Lung (tissue), 12 donors: ENCODE results near the gene CAMKK2. TPM values are rescaled to one million over a fixed set of nuclear protein-coding genes. Genes with fewer than 3 reads are reported as not detected.
A peak's percentile ranks its signal among the peaks of the same experiment; 100 is the strongest.

Experiments used
- ATAC-seq: fragments of 200-7000 bp; cut with Tn5 transposase; one replicate; pipeline ENCODE4 v1.9.1; 2020; ENCODE audit warnings: moderate number of reproducible peaks; ENCODE audit not compliant: insufficient read depth, low FRiP score
- DNase-seq, 3 donors: peaks; one replicate each; pipeline ENCODE4 v3.0.0-alpha.2; 2013 to 2017
- H3K27ac ChIP-seq, 2 donors: one replicate each; pipeline ENCODE4 v1.5.1; 2013; ENCODE audit warnings: mild to moderate bottlenecking in 2 of 2, moderate library complexity in 2 of 2, control low read depth in 1 of 2, inconsistent platforms in 1 of 2, low read depth in 1 of 2, low read length in 1 of 2
- H3K27me3 ChIP-seq, 3 donors: one replicate each; pipeline ENCODE4 v1.5.1; 2013; ENCODE audit warnings: low read length in 2 of 3; ENCODE audit not compliant: control insufficient read depth in 3 of 3, insufficient read depth in 3 of 3
- H3K36me3 ChIP-seq, 4 donors: one replicate each; pipeline ENCODE4 v1.5.1; 2013; ENCODE audit warnings: low read length in 4 of 4, mild to moderate bottlenecking in 1 of 4, moderate library complexity in 1 of 4; ENCODE audit not compliant: control insufficient read depth in 4 of 4, insufficient read depth in 4 of 4
- H3K4me1 ChIP-seq, 5 donors: one replicate each; pipeline ENCODE4 v1.5.1; 2013; ENCODE audit warnings: low read length in 5 of 5, mild to moderate bottlenecking in 2 of 5, moderate library complexity in 1 of 5; ENCODE audit not compliant: control insufficient read depth in 5 of 5, insufficient read depth in 5 of 5
- H3K4me3 ChIP-seq: one replicate; pipeline ENCODE4 v1.5.1; 2013; ENCODE audit warnings: mild to moderate bottlenecking, control low read depth, moderate library complexity
- H3K9ac ChIP-seq, 2 donors: one replicate each; pipeline ENCODE4 v1.5.1; 2013; ENCODE audit warnings: low read length in 2 of 2, control low read depth in 1 of 2; ENCODE audit not compliant: insufficient read depth in 1 of 2
- H3K9me3 ChIP-seq, 4 donors: one replicate each; pipeline ENCODE4 v1.5.1; 2013; ENCODE audit warnings: low read length in 3 of 4, mild to moderate bottlenecking in 1 of 4, moderate library complexity in 1 of 4; ENCODE audit not compliant: control insufficient read depth in 4 of 4, insufficient read depth in 3 of 4
- WGBS, 2 donors: extraction: QIAGEN DNeasy Blood & Tissue Kit; methylation state at CpG; one replicate each; pipeline ENCODE4 v1.1.7; 2013; 5-methylcytosine and 5-hydroxymethylcytosine counted together
- polyA plus RNA-seq, 2 donors: library from polyadenylated mRNA; stranded (reverse); fragments of 200-250 nt; gene quantifications; one replicate each; pipeline ENCODE4 v1.2.1, GENCODE V29; 2013
- total RNA-seq, 2 donors: library from RNA; depleted of rRNA in 1 of 2; stranded (reverse); fragments of >200 nt in 1 of 2; gene quantifications; one replicate each; pipeline ENCODE4 v1.2.1, GENCODE V29; 2014 to 2021
- TF ChIP-seq, protein P1 (sequence below): IDR thresholded peaks from 2 replicates; pipeline ENCODE4 v1.5.1; 2012; ENCODE audit warnings: mild to moderate bottlenecking; ENCODE audit errors: control extremely low read depth, extremely low read depth
- donor health status: control.
- donor health status: control.
- donor health status: Bipolar disorder and iron deficiency.
- donor health status: healthy.
- donor health status: DM: yes; HTN: yes; CAD: no.

The CAMKK2 gene
- total and polyA plus RNA-seq, 4 donors: 12.0 to 46.3 (median 36.0) TPM

DNA sequence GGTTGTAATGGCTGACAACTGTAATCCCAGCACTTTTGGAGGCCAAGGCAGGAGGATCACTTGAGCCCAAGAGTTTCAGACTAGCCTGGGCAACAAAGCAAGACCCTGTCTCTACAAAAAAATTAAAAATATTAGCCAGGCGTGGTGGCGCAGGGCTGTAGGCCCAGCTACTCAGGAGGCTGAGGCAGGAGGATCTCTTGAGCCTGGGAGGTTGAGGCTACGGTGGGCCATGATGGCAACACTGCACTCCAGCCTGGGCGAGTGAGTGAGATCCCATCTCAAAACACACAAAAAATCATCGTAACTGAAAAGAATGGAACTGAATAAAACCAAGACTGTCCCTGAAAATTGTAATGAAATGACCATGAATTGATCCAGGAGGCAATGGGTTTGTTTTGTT, 6.1 kb downstream of the CAMKK2 start:
- H3K27ac ChIP-seq: no peak overlapping the region
- ATAC-seq: no peak

GRCh38 chr12:121289962-121290361, 6.5 kb downstream of the CAMKK2 start:
- TF ChIP-seq, protein P1, sequence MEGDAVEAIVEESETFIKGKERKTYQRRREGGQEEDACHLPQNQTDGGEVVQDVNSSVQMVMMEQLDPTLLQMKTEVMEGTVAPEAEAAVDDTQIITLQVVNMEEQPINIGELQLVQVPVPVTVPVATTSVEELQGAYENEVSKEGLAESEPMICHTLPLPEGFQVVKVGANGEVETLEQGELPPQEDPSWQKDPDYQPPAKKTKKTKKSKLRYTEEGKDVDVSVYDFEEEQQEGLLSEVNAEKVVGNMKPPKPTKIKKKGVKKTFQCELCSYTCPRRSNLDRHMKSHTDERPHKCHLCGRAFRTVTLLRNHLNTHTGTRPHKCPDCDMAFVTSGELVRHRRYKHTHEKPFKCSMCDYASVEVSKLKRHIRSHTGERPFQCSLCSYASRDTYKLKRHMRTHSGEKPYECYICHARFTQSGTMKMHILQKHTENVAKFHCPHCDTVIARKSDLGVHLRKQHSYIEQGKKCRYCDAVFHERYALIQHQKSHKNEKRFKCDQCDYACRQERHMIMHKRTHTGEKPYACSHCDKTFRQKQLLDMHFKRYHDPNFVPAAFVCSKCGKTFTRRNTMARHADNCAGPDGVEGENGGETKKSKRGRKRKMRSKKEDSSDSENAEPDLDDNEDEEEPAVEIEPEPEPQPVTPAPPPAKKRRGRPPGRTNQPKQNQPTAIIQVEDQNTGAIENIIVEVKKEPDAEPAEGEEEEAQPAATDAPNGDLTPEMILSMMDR: no peak
- WGBS, 2 donors: 78 to 85% methylated on average over 7 of the region's 7 CpGs
- no peak overlapping the region for H3K4me3 ChIP-seq
- peaks cover 0 to 5% (median under 1%) of the 10 kb centered on the region in 4 donors for H3K36me3 ChIP-seq
- no peaks in the 10 kb centered on the region for H3K27me3 ChIP-seq
- peaks cover 0 to 21% (median 7%) of the 10 kb centered on the region in 5 donors for H3K4me1 ChIP-seq
- ATAC-seq (no peak), DNase-seq (no peak)
- H3K9ac ChIP-seq: no peak overlapping the region
- peak overlapping the region in 1 of 2 donors; percentile 6 for H3K27ac ChIP-seq
- no peaks in the 10 kb centered on the region for H3K9me3 ChIP-seq

More for the DNA sequence above, 6.1 kb downstream of the CAMKK2 start:
- no peak for DNase-seq
- H3K9ac ChIP-seq: no peak overlapping the region
- peaks cover 0 to 5% (median under 1%) of the 10 kb centered on the region in 4 donors for H3K36me3 ChIP-seq
- no peaks in the 10 kb centered on the region for H3K9me3 ChIP-seq
- no peaks in the 10 kb centered on the region for H3K27me3 ChIP-seq
- peaks cover 0 to 24% (median 7%) of the 10 kb centered on the region in 5 donors for H3K4me1 ChIP-seq
- TF ChIP-seq, protein P1: no peak
- 94 to 99% methylated on average over 5 of the region's 5 CpGs for WGBS, 2 donors
- H3K4me3 ChIP-seq: no peak overlapping the region

DNA sequence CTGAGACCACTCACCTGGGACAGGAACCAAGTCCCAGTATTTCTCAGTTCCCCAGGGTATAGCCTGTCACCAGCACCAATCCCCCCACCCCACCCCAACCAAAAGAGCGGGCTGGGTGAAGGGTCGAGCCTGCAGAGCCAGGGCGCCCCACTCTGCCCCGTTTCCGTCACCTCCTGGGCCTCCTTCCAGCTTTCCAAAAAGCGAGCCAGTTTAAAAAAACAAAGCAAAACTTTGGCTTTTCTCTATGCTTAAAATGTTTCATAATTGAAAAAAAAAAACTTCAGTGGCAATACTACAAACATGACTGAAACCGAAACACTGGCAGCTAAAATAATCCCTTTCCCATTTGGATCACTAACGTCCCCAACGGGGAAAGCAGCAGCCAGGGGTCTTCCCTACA, 7.5 kb downstream of the CAMKK2 start:
- whole genome bisulfite sequencing, 2 donors: 38 to 67% methylated on average over 9 of the region's 9 CpGs
- Histone ChIP-seq H3K27ac (no peak overlapping the region), H3K36me3 (peaks cover 0 to 5% (median under 1%) of the 10 kb centered on the region in 4 donors), H3K9ac (no peak overlapping the region), H3K4me1 (peaks cover 0 to 26% (median 6%) of the 10 kb centered on the region in 5 donors), H3K27me3 (no peaks in the 10 kb centered on the region), H3K9me3 (no peaks in the 10 kb centered on the region), H3K4me3 (no peak overlapping the region)
- DNase-seq (peak; percentile 75 to 86 (median 85)), ATAC-seq (no peak)
- TF ChIP-seq, protein P1: no peak
